ENCODE measurements around the gene SRGAP1.

DNA sequence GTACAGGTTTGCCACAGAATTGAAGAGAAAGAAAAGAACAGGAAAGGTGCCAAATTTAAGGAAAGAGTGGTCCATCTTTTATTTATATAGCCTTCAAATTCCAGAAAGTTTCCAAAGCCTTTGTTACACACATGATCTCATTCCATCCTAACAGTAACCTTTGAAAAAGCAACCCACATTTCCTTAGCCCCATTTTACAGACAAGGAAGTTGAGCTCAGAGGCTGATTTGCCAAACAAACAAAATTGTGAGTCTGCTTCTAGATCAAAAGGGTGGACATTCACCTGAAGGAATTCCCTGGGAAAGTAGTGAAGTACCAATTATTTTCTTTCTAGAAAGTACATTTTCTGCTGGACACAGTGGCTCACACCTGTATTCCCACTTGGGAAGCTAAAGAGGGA is 345.6 kb downstream of the SRGAP1 start:
- TF ChIP-seq ZFP36L1 (CRISPR knock-in tag; IDR thresholded peaks at IDR 0.05) (no peak), ARNT2 (CRISPR knock-in tag; IDR thresholded peaks at IDR 0.05; ENCODE audit: low read depth) (no peak), SAFB2 (CRISPR knock-in tag; IDR thresholded peaks at IDR 0.05; ENCODE audit: borderline replicate concordance, low read depth) (no peak), JUN (CRISPR knock-in tag; IDR thresholded peaks at IDR 0.05) (no peak), MXI1 (IDR thresholded peaks at IDR 0.05; ENCODE audit: borderline replicate concordance, low read depth, low read length) (no peak)
- TF ChIP-seq, protein P1, sequence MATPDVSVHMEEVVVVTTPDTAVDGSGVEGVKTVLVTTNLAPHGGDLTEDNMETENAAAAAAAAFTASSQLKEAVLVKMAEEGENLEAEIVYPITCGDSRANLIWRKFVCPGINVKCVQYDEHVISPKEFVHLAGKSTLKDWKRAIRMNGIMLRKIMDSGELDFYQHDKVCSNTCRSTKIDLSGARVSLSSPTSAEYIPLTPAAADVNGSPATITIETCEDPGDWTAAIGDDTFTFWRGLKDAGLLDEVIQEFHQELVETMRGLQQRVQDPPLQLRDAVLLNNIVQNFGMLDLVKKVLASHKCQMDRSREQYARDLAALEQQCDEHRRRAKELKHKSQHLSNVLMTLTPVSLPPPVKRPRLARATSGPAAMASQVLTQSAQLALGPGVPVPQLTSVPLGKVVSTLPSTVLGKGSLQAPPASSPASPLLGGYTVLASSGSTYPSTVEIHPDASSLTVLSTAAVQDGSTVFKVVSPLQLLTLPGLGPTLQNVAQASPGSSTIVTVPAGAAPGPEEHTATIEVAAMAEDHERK (CRISPR knock-in tag; IDR thresholded peaks at IDR 0.05; ENCODE audit: low read depth): no peak
